Measurements from ENCODE around the gene USP37.

- TF ChIP-seq CTCF (IDR thresholded peaks at IDR 0.05 in 2 of 3, conservative IDR thresholded peaks at IDR 0.05 in 1 of 3; ENCODE audit: borderline replicate concordance in 1 of 3, insufficient read depth in 1 of 3, low read depth in 2 of 3, low read length in 2 of 3), result no peak
- TF ChIP-seq CBX3 (IDR thresholded peaks at IDR 0.05; ENCODE audit: low read depth), result no peak
- no peak for TF ChIP-seq EZH2 (IDR thresholded peaks at IDR 0.05)
Observed at GRCh38 chr2:218403810-218404209, 164.3 kb downstream of the USP37 start.

Measured in HCT116 (cell line).